Measurements from ENCODE around the gene LAMP5.

Gene LAMP5

GRCh38 chr20:9515214-9515585 lies 810 bp downstream of the LAMP5 start:
- TF ChIP-seq, protein P1, sequence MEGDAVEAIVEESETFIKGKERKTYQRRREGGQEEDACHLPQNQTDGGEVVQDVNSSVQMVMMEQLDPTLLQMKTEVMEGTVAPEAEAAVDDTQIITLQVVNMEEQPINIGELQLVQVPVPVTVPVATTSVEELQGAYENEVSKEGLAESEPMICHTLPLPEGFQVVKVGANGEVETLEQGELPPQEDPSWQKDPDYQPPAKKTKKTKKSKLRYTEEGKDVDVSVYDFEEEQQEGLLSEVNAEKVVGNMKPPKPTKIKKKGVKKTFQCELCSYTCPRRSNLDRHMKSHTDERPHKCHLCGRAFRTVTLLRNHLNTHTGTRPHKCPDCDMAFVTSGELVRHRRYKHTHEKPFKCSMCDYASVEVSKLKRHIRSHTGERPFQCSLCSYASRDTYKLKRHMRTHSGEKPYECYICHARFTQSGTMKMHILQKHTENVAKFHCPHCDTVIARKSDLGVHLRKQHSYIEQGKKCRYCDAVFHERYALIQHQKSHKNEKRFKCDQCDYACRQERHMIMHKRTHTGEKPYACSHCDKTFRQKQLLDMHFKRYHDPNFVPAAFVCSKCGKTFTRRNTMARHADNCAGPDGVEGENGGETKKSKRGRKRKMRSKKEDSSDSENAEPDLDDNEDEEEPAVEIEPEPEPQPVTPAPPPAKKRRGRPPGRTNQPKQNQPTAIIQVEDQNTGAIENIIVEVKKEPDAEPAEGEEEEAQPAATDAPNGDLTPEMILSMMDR (conservative IDR thresholded peaks at IDR 0.05; ENCODE audit: low read depth, low read length), result no peak
- no peak for DNase-seq (ENCODE audit: low read depth)
- no peak overlapping the region for H3K4me3 ChIP-seq (ENCODE audit: low read depth, low read length)

DNA sequence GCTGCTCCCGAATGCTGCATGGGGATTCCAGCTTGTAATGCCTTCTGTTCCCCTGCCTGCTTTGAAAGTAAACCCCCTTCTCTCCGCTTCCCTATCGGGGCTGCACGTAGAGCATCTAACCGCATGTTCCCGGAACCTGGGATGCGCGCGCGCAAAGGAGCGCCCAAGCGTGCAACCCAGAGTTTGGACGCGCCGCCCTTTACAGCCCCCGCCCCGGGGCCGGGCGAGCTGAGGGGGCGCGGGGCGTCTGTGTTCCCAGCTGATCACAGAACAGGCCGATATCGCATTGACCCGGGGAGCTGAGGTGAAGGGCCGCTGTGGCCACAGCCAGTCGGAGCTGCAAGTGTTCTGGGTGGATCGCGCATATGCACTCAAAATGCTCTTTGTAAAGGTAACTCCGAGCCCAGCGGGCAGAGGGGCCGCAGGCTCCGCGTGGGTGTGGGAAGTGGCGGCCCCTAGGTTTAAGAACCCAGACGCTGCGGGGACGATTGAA lies 1.4 kb downstream of the LAMP5 start:
- TF ChIP-seq, protein P1 (conservative IDR thresholded peaks at IDR 0.05; ENCODE audit: low read depth, low read length), result no peak
- H3K4me3 ChIP-seq (ENCODE audit: low read depth, low read length), result no peak overlapping the region
- no peak for DNase-seq (ENCODE audit: low read depth)

- DNase-seq (ENCODE audit: low read depth), result no peak
- TF ChIP-seq, protein P1 (conservative IDR thresholded peaks at IDR 0.05; ENCODE audit: low read depth, low read length), result no peak
- no peak overlapping the region for H3K4me3 ChIP-seq (ENCODE audit: low read depth, low read length)
Measured at GRCh38 chr20:9516234-9516871, 2.0 kb downstream of the LAMP5 start.

DNA sequence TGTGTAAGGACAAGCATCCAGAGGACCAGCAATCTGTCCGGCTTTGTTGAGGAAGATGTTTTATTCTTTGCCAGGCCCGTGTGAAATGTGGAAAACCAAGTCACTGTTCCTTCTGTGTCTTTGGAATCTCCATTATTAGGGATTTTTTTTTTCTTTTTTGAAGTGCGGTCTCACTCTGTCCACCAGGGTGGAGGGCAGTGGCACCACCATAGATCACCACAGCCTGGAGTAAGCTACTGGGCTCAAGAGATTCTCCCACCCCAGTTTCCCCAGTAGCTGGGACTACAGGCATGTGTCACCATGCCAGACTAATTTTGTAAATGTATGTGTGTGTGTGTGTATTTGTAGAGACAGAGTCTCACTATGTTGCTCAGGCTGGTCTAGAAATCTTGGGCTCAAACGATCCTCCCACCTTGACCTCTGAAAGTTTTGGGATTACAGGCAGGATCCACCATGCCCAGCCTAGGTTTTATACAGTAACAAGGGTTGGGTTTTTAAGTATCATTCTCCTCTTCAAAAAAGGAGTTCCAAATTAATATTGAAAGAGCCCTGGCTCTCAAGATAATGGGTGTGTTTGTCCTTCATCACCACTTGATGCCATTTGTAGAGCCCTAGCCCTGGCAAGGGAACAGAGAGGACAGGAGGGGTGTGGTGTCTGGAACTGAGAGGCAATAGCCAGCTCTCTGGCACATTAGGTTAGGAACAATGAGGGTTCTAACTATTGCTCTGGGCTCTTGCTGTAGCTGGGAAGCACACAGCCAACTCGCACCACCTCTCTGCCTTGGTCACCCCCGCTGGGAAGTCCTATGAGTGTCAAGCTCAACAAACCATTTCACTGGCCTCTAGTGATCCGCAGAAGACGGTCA lies 3.1 kb downstream of the LAMP5 start:
- no peak for DNase-seq (ENCODE audit: low read depth)
- no peak overlapping the region for H3K4me3 ChIP-seq (ENCODE audit: low read depth, low read length)
- TF ChIP-seq, protein P1 (conservative IDR thresholded peaks at IDR 0.05; ENCODE audit: low read depth, low read length), result no peak

GRCh38 chr20:9518576-9519175 lies 4.3 kb downstream of the LAMP5 start:
- TF ChIP-seq, protein P1 (conservative IDR thresholded peaks at IDR 0.05; ENCODE audit: low read depth, low read length), result no peak
- no peak for DNase-seq (ENCODE audit: low read depth)

GRCh38 chr20:9520086-9520485 lies 5.7 kb downstream of the LAMP5 start:
- TF ChIP-seq, protein P1 (conservative IDR thresholded peaks at IDR 0.05; ENCODE audit: low read depth, low read length), result no peak
- no peak overlapping the region for H3K4me3 ChIP-seq (ENCODE audit: low read depth, low read length)
- no peak for DNase-seq (ENCODE audit: low read depth)

More at GRCh38 chr20:9518576-9519175, 4.3 kb downstream of the LAMP5 start:
- no peak overlapping the region for H3K4me3 ChIP-seq (ENCODE audit: low read depth, low read length)
